Measurements from ENCODE around the gene MAN1A2.

DNA sequence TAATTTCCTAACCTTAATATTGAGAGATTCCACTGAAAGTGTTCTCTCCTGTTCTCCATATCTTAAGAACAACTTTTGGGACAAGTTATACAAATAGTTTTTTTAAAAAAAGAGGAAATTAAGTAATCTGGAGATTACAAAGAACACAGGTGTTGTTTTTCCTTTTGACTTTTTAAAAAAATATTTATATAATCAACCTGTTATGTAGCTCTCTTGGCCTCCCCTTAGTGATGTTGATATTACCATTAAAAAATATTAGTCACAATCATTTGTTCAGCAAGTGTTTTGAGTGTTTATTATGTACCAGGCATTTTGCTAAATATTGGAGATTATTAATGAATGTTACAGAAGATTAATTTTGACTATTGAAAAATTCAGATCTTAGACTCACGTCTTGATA, 8.1 kb downstream of the MAN1A2 start:
- TF ChIP-seq, protein P1, sequence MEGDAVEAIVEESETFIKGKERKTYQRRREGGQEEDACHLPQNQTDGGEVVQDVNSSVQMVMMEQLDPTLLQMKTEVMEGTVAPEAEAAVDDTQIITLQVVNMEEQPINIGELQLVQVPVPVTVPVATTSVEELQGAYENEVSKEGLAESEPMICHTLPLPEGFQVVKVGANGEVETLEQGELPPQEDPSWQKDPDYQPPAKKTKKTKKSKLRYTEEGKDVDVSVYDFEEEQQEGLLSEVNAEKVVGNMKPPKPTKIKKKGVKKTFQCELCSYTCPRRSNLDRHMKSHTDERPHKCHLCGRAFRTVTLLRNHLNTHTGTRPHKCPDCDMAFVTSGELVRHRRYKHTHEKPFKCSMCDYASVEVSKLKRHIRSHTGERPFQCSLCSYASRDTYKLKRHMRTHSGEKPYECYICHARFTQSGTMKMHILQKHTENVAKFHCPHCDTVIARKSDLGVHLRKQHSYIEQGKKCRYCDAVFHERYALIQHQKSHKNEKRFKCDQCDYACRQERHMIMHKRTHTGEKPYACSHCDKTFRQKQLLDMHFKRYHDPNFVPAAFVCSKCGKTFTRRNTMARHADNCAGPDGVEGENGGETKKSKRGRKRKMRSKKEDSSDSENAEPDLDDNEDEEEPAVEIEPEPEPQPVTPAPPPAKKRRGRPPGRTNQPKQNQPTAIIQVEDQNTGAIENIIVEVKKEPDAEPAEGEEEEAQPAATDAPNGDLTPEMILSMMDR (IDR thresholded peaks at IDR 0.05), result no peak
- TF ChIP-seq POLR2A (IDR thresholded peaks at IDR 0.05), result no peak
